Activated CD8-positive, alpha-beta memory T cell treated with anti-CD3 and anti-CD28 coated beads for 24 hours (primary cell): ENCODE measurements around the gene NOD2.

Source experiments
- DNase-seq: peaks from one replicate; pipeline ENCODE4 v3.0.0-alpha.2; 2020

Gene NOD2

DNA sequence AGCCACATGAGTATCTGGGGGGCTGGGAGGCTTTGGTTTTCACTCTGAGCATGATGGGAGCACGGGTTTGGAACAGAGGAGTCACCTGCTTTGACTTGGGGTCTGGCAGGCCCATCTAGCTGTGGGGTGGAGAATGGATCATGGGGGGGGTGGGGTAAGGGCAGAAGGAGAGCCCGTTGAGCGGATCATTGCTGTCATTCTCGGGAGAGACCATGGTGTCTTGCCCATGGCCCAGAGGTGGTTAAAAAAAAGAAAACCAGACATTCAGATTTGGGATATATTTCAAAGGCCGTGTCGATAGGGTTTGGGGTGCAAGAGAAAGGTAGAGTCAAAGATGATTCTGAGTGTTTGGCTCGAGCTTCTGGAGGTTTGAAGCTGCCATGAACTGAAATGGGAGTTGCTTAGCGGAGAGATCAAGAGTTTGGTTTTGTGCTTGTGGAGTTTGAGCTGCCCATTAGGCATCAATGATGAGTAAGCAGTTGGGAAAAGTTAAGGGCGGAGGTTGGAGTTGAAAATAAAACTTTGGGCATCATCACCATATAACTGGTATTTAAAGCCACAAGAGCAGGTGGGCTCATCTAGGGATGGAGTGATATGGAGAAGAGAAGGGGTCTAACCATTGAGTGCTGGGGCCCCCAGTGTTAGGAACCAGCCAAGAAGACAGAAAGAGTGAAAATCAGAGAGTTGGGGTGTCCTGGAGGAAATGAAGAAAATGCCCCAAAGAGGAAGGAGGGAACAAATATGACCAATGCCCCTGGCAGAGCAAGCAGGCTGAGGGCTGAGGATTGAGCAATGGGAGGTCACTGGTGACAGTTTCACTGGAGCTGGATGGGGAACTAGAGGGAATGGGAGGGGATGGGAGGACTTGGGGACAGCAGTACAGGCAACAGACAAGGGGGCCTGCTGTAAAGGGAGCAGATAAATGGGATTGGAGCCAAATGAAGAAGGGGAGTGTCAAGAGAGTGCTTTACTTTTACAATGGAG is 1.9 kb downstream of the NOD2 start:
- DNase-seq: no peak

- DNase-seq: no peak
Measured at GRCh38 chr16:50696126-50696525, 2.7 kb downstream of the NOD2 start.

GRCh38 chr16:50696575-50697420 is 3.4 kb downstream of the NOD2 start:
- DNase-seq: no peak

GRCh38 chr16:50697421-50697715 is 4.0 kb downstream of the NOD2 start:
- no peak for DNase-seq

DNA sequence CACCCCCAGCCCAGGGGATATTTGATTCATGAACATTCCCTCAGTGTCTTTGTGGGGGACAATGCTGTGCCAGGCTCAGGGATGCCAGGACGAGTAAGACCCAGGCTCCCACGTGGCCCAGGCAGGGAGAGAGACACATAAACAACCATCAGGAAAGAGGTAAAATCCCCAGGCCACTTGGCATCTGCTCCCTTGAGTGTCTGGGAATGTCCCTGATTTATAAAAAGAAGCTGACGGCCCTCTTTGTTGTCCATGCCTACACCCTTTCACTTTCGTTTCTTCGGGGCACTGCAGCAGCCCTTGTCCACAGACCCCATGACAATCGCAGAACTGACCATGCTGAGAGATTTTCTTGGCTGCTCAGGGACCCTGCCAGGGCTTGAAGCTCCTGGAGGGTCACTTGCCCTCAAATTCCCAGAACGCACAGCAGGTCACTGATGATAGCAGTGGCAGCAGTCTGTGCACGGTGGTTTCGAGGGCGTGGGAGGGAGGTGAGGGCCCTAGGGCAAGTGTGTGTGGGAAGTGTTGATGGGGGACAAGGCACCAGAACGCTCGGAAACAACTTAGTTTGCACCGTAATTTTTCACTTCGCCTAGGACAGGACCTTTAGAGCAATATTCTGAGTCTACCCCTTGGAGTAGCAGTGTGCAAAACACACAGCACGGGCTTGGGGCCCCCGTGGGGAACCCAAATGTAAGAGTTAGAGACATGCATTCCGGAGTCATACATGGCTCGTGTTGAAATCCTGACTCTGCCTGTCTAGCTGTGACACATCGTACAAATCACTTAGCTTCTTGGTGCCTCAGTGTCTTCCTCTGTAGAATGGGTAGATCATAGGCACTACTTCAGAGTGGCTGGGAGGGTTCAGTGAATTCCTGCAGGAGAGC is 4.7 kb downstream of the NOD2 start:
- peak; percentile 85 for DNase-seq

GRCh38 chr16:50699326-50700159 is 6.1 kb downstream of the NOD2 start:
- DNase-seq: peak; percentile 75

- peak; percentile 54 for DNase-seq
Measured at GRCh38 chr16:50702725-50703124, 9.3 kb downstream of the NOD2 start.

DNA sequence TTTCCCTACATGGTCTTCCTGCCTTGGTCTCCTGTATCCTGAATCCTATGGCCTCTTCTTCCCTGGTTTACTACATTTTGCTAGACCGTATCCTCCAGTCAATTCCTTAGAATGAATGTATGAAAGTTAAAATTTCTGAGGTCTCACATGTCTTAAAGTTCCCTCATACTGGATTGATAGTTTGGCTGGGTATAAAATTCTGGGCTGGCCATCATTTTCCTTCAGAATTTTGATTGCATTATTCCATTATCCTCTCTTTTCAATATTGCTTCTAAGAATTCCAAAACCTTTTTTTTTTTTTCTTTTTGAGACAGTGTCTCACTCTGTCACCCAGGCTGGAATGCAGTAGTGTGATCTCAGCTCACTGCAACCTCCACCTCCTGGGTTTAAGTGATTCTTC is 10.8 kb downstream of the NOD2 start:
- no peak for DNase-seq

DNA sequence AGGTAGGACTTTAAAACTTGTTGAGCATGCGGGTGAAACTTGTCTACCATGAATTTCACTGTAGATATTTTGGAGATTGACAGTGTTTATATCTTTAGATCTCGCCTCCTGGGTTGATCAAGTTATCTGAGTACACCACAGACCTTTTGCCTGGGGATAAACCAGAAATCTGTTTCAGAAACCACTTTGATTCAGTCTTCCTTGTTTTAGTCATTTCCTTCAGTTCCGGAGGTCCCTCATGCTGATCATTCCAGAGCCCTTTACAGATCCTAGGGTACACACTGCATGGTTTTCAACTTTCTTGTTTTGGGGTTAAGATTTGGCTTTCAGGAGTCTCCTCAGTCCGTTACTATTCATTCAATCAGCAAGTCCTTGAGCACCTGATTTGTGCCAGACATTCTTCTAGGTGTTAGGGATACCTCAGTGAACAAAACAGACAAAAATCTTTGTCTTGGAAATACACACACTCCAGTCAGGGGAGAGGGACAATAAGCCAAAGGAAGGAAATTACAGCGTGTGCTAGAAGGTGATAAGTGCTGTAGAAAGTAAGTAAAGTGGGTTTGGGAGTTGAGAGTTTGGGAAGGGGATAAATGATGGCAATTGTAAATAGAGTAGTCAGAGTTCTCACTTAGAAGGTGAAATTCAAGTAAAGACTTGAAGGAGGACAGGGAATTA is 12.2 kb downstream of the NOD2 start:
- no peak for DNase-seq

DNA sequence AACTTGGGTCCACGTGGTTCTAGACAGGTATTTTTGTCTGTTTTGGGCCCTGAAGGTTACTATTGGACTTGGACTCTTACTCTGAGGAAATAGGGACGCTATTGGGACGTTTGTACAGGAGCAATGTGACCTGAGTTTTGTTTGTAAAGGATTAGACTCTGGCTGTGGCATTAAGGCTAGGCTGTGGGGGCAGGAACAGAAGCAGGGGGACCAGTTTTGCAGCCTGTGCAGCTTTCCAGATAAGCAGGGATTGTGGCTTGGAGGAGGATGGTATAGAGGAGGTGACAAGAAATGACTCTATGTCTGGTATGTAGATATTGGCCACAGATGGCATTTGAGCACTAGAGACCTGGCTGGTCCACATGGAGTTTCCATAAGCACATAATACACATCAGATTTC is 12.8 kb downstream of the NOD2 start:
- DNase-seq: no peak

DNA sequence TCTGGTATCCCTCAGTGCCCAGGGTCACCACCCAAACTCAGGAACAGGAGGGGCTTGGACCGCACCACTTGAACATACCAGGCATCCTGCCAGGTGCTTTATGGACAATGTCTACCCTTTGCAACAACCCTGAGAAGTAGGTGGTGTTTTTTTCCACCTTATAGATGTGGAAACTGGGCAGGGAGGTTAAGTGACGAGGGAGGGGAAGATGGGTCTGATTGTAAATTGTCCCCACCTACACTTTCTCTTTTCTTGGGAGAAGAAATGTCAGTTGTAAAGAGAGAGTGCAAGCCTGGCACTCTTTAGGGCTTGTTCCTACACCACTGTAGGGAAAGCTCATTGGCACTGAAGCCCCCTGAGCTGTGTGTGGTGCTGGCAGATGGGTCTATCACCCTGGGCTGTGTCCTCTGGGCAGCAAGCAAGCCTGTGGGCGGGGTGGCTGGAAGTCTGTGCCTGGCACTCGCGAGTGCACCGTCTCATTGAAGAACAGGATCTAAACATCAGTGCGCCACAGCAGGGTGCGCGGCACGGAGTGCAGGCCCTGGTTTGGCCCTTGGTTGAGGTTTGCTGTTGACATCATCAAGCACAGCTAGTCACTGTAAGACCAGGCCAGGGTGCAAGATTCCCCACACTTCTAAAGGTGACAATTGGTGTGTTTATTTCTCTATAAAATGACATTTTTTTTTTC is 15.1 kb downstream of the NOD2 start:
- peak; percentile 60 for DNase-seq

DNA sequence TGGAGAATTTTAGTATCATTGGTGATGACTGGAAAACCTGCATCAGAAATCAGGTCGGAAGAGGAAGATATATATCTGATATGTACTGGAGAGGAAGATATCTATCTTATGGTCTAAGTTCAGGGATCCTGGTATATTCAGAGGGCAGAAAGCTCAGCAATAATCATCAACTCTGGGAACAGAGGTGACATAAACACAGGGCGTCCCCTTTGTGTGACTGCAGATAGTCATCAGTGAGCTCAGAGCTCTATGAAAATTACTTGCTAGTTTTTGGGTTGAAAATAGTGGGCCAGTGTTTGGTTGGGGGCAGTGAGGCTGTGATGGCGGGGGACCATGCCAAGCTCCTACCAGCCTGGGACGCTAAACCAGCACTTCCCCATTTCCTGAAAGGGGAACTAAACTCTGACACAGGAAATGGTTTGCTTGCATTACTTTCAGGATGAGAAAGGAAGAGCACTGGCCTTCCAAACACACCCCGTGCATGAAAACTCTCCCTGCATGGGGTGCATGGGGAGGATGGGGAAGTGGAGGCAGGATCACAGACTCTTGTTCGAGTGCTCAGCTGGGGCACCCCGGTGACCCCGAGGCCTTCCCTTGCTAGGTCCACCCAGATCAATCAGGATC is 15.8 kb downstream of the NOD2 start:
- peak; percentile 53 for DNase-seq

DNA sequence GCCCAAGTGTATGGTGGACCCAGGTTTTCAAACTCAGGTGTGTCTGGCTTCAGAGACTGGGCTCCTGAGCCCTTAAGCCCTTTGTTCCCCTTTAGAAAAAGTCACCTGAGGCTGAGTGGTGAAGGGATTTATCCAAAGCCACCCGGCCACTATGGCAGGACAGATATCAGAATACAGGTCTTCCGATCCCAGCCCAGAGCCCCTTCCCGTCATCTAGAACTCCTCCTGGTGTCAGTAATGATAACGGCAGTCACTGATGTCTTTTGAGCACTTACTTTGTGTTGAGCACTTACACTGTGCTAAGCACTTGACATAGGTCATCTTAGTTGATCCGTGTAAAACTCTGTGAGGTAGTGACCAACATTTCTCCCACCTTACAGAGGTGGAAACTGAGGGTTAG is 16.6 kb downstream of the NOD2 start:
- no peak for DNase-seq

DNA sequence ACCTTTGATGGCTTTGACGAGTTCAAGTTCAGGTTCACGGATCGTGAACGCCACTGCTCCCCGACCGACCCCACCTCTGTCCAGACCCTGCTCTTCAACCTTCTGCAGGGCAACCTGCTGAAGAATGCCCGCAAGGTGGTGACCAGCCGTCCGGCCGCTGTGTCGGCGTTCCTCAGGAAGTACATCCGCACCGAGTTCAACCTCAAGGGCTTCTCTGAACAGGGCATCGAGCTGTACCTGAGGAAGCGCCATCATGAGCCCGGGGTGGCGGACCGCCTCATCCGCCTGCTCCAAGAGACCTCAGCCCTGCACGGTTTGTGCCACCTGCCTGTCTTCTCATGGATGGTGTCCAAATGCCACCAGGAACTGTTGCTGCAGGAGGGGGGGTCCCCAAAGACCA is 17.6 kb downstream of the NOD2 start:
- no peak for DNase-seq

DNA sequence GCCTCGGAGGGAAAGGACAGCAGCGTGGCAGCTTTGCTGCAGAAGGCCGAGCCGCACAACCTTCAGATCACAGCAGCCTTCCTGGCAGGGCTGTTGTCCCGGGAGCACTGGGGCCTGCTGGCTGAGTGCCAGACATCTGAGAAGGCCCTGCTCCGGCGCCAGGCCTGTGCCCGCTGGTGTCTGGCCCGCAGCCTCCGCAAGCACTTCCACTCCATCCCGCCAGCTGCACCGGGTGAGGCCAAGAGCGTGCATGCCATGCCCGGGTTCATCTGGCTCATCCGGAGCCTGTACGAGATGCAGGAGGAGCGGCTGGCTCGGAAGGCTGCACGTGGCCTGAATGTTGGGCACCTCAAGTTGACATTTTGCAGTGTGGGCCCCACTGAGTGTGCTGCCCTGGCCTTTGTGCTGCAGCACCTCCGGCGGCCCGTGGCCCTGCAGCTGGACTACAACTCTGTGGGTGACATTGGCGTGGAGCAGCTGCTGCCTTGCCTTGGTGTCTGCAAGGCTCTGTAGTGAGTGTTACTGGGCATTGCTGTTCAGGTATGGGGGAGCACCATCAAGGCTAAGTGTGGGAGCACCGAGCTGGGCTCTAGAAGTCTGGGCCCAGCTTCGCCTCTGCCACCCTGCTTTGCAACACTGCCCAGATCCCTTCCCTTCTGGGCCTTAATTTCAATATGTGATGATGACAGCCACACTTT is 18.6 kb downstream of the NOD2 start:
- DNase-seq: peak; percentile 52

DNA sequence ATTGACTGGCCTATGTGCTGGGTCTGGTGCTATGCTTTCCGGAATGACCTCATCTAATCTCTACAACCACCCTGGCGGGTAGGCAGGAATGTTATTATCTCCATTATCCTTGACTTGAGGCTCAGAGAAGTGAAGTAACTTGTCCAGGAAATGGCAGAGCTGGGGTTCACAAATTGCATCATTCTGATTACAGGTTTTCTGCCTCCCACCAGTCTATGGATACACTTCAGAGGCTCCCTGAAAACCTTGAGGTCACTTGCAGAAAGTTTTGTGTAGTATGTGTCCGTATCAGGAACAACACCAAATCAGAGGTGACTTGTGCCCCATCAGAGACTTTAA is 19.1 kb downstream of the NOD2 start:
- DNase-seq: no peak

- DNase-seq: no peak
Measured at GRCh38 chr16:50712956-50713355, 19.6 kb downstream of the NOD2 start.

DNA sequence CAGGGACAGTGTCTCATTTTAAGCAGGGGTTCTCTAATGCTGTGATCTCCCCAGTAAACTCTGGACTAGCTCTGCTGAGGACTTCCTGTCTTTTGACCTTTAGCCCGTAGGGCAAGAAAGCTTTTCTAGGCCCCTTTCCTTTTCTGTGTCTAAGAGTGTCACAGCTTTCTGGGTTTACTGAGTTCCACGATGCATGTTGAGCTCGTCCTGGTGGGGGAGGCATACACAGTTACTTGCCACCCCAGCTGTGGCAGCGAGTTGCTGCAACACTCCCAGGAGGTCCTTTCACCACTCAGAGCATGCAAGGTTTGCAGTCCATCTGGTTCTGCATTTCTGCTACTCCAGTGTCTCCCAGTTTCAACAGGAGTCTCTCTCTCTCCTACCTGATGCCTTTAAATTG is 23.7 kb downstream of the NOD2 start:
- DNase-seq: no peak

DNA sequence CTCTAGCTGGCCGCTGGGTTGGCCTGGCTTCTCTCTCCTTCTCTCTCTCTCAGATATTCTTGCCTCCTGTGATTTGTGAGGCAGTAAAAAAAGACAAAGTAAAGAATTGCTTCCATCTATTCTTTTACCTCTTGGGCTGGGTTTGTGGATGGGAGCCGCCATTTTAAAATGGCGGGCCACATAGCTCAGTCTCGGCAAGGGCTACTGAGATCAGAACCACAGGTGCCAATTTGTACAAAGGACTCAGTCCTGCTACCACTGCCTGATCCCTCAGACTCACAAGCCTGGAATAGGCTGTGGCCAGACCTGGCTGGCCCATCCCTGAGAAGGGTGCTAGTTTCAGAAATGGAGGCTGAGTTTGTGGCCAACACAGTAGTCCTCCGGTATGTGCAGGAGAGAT is 24.1 kb downstream of the NOD2 start:
- no peak for DNase-seq
